Mucosa of descending colon (tissue), 3 donors: ENCODE data around the gene ETV6. TPM values are rescaled to one million over a fixed set of nuclear protein-coding genes. Genes with fewer than 3 reads are reported as not detected.
A peak's percentile ranks its signal among the peaks of the same experiment; 100 is the strongest.

Experiments
- ATAC-seq: fragments of 200-7000 bp; cut with Tn5 transposase; one replicate; pipeline ENCODE4 v1.9.1; 2020; ENCODE audit warnings: mild to moderate bottlenecking, moderate library complexity
- DNase-seq, 3 donors: peaks; one replicate each; pipeline ENCODE4 v3.0.0-alpha.2; 2020
- H3K36me3 ChIP-seq: fragments of 200-600 bp; one replicate; pipeline ENCODE4 v1.8.0; 2021; ENCODE audit warnings: low read depth, mild to moderate bottlenecking
- H3K4me1 ChIP-seq: fragments of 200-600 bp; one replicate; pipeline ENCODE4 v1.8.0; 2021; ENCODE audit warnings: low read depth, mild to moderate bottlenecking
- H3K4me3 ChIP-seq: fragments of 200-600 bp; one replicate; pipeline ENCODE4 v1.8.0; 2021; ENCODE audit warnings: mild to moderate bottlenecking
- H3K9me3 ChIP-seq: fragments of 200-600 bp; one replicate; pipeline ENCODE4 v1.8.0; 2021; ENCODE audit warnings: mild to moderate bottlenecking
- intact Hi-C, 2 donors: fragments of 100-400 bp; cut with DNase I in 1 of 2; cut with micrococcal nuclease in 1 of 2; formaldehyde crosslinking; loops; one replicate each; pipeline versions ENCODE4 v1.11.0 to v1.11.1; 2022; cut with DNase I, micrococcal nuclease
- total RNA-seq, 3 donors: library from RNA; stranded (reverse); fragmentation: NEBNext Ultra II Directional in 2 of 3; extraction: Animal tissue kit (Norgen Biotek cat#: 25700) in 2 of 3; gene quantifications; one replicate each; pipeline versions ENCODE4 v1.2.1 to v1.2.4, GENCODE V29; 2021 to 2023
- TF ChIP-seq, protein P1 (sequence below): fragments of 200-600 bp; IDR thresholded peaks from one replicate; pipeline ENCODE4 v1.8.0; 2022; ENCODE audit warnings: antibody characterized with exemption, mild to moderate bottlenecking
- donor health status: DM: no; HTN: no; CAD: no; lungs with moderate emphysema.
- donor health status: DM: no; HTN: no; CAD: no.
- donor health status: DM: no; HTN: yes; CAD: no.

Gene ETV6
- total RNA-seq, 3 donors from 2014 or later: 60.9 to 74.3 (median 72.8) TPM

DNA sequence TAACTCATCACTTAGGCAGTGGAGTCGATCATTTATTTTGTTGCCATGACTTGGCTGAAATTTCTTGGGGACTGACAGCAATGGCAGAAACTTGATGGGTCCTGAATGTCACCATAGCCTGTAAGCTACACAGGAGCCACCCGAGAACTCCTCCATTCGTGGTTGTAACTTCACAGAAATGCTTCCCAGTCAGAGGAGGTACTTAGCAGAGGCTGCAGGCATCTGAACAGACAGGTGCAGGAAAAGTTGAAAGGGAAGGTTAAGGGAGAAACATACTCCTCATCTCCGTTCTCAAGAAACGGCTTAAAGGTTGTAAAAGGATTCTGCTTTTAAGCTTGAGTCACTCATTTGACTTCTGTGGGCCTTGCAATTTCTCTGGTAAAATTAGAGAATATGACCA, 47.7 kb downstream of the ETV6 start:
- Histone ChIP-seq H3K4me1 (no peaks in the 10 kb centered on the region), H3K4me3 (no peak overlapping the region), H3K9me3 (no peaks in the 10 kb centered on the region), H3K36me3 (no peaks in the 10 kb centered on the region)
- no peak for DNase-seq
- intact Hi-C loops: no loop called here
- TF ChIP-seq, protein P1, sequence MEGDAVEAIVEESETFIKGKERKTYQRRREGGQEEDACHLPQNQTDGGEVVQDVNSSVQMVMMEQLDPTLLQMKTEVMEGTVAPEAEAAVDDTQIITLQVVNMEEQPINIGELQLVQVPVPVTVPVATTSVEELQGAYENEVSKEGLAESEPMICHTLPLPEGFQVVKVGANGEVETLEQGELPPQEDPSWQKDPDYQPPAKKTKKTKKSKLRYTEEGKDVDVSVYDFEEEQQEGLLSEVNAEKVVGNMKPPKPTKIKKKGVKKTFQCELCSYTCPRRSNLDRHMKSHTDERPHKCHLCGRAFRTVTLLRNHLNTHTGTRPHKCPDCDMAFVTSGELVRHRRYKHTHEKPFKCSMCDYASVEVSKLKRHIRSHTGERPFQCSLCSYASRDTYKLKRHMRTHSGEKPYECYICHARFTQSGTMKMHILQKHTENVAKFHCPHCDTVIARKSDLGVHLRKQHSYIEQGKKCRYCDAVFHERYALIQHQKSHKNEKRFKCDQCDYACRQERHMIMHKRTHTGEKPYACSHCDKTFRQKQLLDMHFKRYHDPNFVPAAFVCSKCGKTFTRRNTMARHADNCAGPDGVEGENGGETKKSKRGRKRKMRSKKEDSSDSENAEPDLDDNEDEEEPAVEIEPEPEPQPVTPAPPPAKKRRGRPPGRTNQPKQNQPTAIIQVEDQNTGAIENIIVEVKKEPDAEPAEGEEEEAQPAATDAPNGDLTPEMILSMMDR: no peak
- no peak for ATAC-seq

DNA sequence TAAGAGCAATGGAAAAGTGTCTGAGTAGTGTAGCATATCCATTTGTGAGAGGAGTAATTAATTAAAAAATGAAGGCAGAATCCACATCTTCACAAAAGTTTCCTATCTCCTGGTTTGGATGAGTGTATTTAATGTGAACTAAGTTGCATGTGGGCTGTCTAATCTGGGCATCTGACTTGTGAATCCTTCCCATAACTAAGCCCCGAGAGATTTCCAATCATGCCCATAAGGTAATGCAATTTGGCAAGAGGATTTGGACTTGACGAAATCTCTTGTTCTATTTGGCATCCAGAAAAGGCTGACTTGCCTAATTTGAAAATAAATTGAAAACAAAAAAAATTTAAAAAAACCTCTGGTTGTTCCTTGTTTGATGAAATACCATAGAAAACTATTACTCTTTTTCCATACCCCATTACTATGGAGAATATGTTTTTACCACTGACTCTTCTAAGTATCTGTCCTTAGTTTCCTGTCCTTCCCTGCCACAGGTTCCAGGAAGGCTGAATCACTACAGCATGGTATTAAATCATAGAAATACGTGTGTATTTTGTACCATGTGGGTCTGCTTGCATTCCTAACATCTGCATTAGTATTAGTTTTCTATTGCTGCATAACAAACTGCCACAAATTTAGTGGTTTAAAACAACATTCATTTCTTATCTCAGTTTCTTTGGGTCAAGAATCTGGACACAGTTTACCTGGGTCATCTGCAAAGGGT, 48.4 kb downstream of the ETV6 start:
- TF ChIP-seq, protein P1: no peak
- H3K4me1 ChIP-seq: no peaks in the 10 kb centered on the region
- no peaks in the 10 kb centered on the region for H3K36me3 ChIP-seq
- intact Hi-C loops: no loop called here
- DNase-seq: no peak
- H3K4me3 ChIP-seq: no peak overlapping the region
- ATAC-seq: no peak
- H3K9me3 ChIP-seq: no peaks in the 10 kb centered on the region

DNA sequence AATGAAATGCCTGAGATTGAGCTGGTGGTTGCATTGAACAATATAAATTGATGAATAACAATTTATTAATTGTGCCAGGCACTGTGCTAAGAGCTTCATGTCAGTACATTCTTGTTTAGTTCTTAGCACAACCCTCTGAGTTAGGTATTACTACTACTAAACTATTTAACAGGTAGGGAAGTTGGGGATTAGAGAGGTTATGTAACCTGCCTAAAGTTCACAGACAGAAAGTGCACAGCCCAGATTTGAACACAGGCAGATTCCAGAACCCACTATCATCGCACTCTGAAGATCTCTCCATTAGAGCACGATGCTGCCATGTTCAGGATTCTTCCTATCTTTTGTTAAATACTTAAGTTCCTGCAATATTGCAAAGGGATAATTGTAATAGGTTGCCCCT, 49.3 kb downstream of the ETV6 start:
- no peaks in the 10 kb centered on the region for H3K36me3 ChIP-seq
- intact Hi-C loops: no loop called here
- ATAC-seq (no peak), DNase-seq (no peak)
- H3K4me1 ChIP-seq: no peaks in the 10 kb centered on the region
- H3K9me3 ChIP-seq: no peaks in the 10 kb centered on the region
- TF ChIP-seq, protein P1: no peak
- no peak overlapping the region for H3K4me3 ChIP-seq

DNA sequence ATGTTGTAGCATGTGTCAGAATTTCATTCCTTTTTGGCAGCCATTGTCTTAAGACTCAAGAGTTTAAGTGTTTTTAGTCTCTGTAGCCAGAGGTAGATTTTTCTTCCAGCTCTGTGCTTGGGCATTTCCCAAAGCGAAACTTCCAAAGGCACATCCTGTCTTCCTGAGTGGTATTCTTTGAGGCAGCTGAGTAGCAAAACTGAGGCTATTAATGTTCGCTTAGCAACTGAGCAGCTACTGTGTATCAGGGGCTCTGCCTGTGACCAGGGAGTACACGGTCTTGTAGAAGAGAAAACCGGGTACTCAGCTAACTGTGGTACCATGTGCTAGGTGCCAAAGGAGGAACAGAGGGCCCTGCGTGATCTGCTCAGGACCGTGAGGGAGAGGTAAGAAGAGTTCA, 52.0 kb downstream of the ETV6 start:
- ATAC-seq: peak; percentile 7
- peaks cover 9% of the 10 kb centered on the region for H3K4me1 ChIP-seq
- no peak for DNase-seq

DNA sequence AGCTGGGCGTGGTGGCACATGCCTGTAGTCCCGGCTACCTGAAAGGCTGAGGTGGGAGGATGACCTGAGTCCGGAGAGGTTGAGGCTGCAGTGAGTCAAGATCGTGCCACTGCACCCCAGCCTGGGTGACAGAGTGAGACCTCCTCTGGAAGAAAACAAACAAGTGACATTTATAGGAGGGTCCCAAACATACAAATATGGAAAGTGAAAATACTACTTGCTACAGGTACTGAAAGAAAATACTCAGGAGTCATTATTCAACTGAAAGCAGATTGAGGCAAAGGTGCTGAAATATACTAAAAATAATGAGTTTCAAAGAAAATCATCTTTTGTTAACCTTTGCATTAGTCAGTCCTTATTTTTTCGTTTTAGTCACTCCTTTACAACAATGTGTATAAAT, 53.5 kb downstream of the ETV6 start:
- TF ChIP-seq, protein P1: no peak
- H3K4me3 ChIP-seq: no peak overlapping the region
- H3K9me3 ChIP-seq: no peaks in the 10 kb centered on the region
- H3K36me3 ChIP-seq: no peaks in the 10 kb centered on the region
- peaks cover 21% of the 10 kb centered on the region for H3K4me1 ChIP-seq
- ATAC-seq: no peak
- no peak for DNase-seq
- intact Hi-C loops: no loop called here

More for the DNA sequence above, 52.0 kb downstream of the ETV6 start:
- H3K9me3 ChIP-seq: no peaks in the 10 kb centered on the region
- no peak overlapping the region for H3K4me3 ChIP-seq
- no peaks in the 10 kb centered on the region for H3K36me3 ChIP-seq
- TF ChIP-seq, protein P1: no peak
- intact Hi-C loops: no loop called here

DNA sequence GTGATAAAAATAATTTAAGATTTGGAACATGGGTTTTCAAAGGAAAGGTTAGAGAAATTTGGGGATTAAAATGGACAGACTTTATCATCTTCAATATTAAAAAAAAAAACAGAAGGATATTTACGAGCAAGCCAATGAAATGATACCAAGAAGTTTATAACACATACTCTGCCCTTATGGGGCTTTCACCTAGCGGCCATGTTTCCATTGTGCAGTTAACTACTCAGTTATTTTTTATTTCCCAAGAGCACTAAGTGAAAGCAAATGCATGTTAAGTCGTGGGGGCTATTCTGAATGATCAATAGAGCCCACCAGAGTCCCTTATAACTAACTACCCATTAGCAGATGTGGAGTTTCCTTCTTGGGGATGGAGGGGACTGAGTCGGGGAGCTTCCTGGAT, 53.9 kb downstream of the ETV6 start:
- intact Hi-C loops: no loop called here

More for the DNA sequence above, 53.9 kb downstream of the ETV6 start:
- H3K4me1 ChIP-seq: peaks cover 21% of the 10 kb centered on the region
- DNase-seq (no peak), ATAC-seq (no peak)
- TF ChIP-seq, protein P1: no peak
- no peaks in the 10 kb centered on the region for H3K9me3 ChIP-seq
- H3K4me3 ChIP-seq: no peak overlapping the region
- H3K36me3 ChIP-seq: no peaks in the 10 kb centered on the region
